ENCODE data around the gene FAM53A. TPM values are rescaled to one million over a fixed set of nuclear protein-coding genes. Genes with fewer than 3 reads are reported as not detected.

Gene FAM53A
- total and polyA plus RNA-seq, 2 experiments from 2014 or later, result 4.7 to 6.8 TPM

DNA sequence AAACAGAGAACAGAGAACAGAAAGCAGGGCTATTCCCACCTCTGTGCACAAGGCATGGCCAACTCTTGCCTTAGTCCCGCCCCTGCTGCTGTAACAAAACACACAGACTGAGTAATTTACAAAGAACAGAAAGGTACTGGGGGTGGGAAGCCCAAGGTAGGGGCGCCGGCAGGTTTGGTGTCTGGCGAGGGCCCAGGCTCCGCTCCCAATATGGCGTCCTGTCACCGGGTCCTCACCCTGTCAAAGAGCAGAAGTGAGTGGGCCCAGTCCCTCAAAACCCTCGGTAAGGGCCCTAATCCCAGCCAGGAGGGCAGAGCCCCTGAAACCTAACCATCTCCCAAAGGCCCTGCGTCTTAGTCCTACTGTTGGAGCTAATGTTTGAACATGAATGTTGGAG, 71.0 kb downstream of the FAM53A start:
- Histone ChIP-seq H3K4me1 (ENCODE audit: insufficient read depth) (no peaks in the 10 kb centered on the region), H3K4me3 (no peak overlapping the region), H3K9me2 (replicated peaks; ENCODE audit: insufficient read depth) (no peaks in the 10 kb centered on the region), H3K4me2 (no peak overlapping the region), H4K20me1 (ENCODE audit: insufficient read depth, poor library complexity, severe bottlenecking) (no peaks in the 10 kb centered on the region), H2AFZ (no peak overlapping the region), H3K27me3 (no peaks in the 10 kb centered on the region), H3K36me3 (replicated peaks; ENCODE audit: insufficient read depth, low read depth) (no peaks in the 10 kb centered on the region), H3K9me3 (ENCODE audit: low read depth) (no peaks in the 10 kb centered on the region), H3K79me2 (no peaks in the 10 kb centered on the region), H3K27ac (no peak overlapping the region)
- 78% methylated on average over 9 of the region's 9 CpGs for WGBS (ENCODE audit: low lambda C conversion rate, missing lambda C conversion rate)
- TF ChIP-seq, protein P1, sequence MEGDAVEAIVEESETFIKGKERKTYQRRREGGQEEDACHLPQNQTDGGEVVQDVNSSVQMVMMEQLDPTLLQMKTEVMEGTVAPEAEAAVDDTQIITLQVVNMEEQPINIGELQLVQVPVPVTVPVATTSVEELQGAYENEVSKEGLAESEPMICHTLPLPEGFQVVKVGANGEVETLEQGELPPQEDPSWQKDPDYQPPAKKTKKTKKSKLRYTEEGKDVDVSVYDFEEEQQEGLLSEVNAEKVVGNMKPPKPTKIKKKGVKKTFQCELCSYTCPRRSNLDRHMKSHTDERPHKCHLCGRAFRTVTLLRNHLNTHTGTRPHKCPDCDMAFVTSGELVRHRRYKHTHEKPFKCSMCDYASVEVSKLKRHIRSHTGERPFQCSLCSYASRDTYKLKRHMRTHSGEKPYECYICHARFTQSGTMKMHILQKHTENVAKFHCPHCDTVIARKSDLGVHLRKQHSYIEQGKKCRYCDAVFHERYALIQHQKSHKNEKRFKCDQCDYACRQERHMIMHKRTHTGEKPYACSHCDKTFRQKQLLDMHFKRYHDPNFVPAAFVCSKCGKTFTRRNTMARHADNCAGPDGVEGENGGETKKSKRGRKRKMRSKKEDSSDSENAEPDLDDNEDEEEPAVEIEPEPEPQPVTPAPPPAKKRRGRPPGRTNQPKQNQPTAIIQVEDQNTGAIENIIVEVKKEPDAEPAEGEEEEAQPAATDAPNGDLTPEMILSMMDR (IDR thresholded peaks at IDR 0.05; ENCODE audit: poor library complexity), result no peak
- no peak for TF ChIP-seq EZH2phosphoT487 (IDR thresholded peaks at IDR 0.05; ENCODE audit: low read depth, severe bottlenecking, unreplicated experiment)
- no peak for TF ChIP-seq EZH2 (IDR thresholded peaks at IDR 0.05; ENCODE audit: borderline replicate concordance)
- no peak for DNase-seq (ENCODE audit: low spot score)

DNA sequence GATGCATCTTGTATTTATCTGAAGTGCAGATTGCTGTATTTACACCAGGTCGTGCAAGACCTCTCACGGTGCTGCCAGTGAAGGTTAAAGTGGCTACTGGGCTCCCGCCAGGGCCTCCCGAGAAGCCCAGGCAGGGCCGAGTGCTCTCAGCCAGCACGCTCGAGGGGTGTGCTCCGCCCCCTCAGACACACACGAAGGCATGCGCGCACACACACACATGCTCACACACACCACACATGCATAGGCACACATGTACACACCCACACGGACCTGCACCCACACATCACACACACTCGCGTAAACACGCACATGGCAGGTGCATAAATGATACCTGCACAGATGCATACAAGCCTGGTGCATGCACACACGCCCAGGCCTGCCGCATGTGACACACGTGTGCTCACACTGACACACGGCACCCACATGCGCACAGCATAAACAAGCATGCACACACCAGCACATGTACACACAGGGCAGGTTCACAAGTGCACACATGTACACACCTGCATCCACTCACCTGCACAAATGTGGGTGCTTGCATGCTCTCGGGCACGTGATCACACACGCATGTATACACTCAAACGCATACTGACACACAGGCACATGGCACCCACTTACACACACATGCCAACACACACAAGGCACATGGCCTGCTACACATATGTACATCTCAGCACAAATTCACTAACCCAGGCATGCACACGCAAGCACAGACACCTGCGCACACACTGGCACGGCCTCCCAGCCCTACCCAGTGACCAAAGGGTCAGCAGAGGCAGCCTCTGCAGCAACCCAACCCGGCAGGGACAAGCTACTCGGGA, 71.6 kb downstream of the FAM53A start:
- no peak overlapping the region for H3K27ac ChIP-seq
- no peak overlapping the region for H2AFZ ChIP-seq
- no peak overlapping the region for H3K4me3 ChIP-seq
- WGBS (ENCODE audit: low lambda C conversion rate, missing lambda C conversion rate), result 90% methylated on average over 29 of the region's 29 CpGs
- no peak overlapping the region for H3K4me2 ChIP-seq
- no peaks in the 10 kb centered on the region for H3K36me3 ChIP-seq (replicated peaks; ENCODE audit: insufficient read depth, low read depth)
- no peak for DNase-seq (ENCODE audit: low spot score)
- H3K4me1 ChIP-seq (ENCODE audit: insufficient read depth), result no peaks in the 10 kb centered on the region
- H3K27me3 ChIP-seq, result no peaks in the 10 kb centered on the region
- H3K79me2 ChIP-seq, result no peaks in the 10 kb centered on the region
- TF ChIP-seq, protein P1 (IDR thresholded peaks at IDR 0.05; ENCODE audit: poor library complexity), result no peak
- no peak for TF ChIP-seq EZH2 (IDR thresholded peaks at IDR 0.05; ENCODE audit: borderline replicate concordance)
- no peak for TF ChIP-seq EZH2phosphoT487 (IDR thresholded peaks at IDR 0.05; ENCODE audit: low read depth, severe bottlenecking, unreplicated experiment)
- no peaks in the 10 kb centered on the region for H3K9me2 ChIP-seq (replicated peaks; ENCODE audit: insufficient read depth)
- no peaks in the 10 kb centered on the region for H3K9me3 ChIP-seq (ENCODE audit: low read depth)
- H4K20me1 ChIP-seq (ENCODE audit: insufficient read depth, poor library complexity, severe bottlenecking), result no peaks in the 10 kb centered on the region

DNA sequence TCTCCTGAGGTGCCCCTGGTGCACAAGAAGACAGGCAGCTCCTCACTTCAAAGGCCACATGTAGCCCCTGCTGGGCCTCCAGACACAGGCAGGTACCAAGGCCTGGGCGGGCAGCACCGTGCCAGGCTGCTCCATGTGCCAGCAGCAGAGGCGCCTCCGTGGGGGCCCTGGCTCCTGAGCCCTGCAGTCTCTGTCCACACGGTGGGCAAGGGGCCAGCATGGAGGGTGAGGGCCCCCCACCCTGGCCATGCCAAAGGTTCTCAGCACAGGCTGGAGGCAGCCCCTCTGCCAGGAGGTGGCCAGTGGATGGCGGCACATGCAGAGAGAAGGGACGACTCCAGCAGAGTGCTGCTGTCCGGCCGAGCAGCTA, 72.6 kb downstream of the FAM53A start:
- no peak for TF ChIP-seq EZH2phosphoT487 (IDR thresholded peaks at IDR 0.05; ENCODE audit: low read depth, severe bottlenecking, unreplicated experiment)
- Histone ChIP-seq H3K9me3 (ENCODE audit: low read depth) (no peaks in the 10 kb centered on the region), H4K20me1 (ENCODE audit: insufficient read depth, poor library complexity, severe bottlenecking) (no peaks in the 10 kb centered on the region), H3K9me2 (replicated peaks; ENCODE audit: insufficient read depth) (no peaks in the 10 kb centered on the region), H3K36me3 (replicated peaks; ENCODE audit: insufficient read depth, low read depth) (no peaks in the 10 kb centered on the region), H3K79me2 (no peaks in the 10 kb centered on the region), H3K4me3 (no peak overlapping the region), H3K4me1 (ENCODE audit: insufficient read depth) (no peaks in the 10 kb centered on the region), H3K4me2 (no peak overlapping the region), H2AFZ (no peak overlapping the region), H3K27ac (no peak overlapping the region), H3K27me3 (no peaks in the 10 kb centered on the region)
- 87% methylated on average over 9 of the region's 9 CpGs for WGBS (ENCODE audit: low lambda C conversion rate, missing lambda C conversion rate)
- DNase-seq (ENCODE audit: low spot score), result no peak

DNA sequence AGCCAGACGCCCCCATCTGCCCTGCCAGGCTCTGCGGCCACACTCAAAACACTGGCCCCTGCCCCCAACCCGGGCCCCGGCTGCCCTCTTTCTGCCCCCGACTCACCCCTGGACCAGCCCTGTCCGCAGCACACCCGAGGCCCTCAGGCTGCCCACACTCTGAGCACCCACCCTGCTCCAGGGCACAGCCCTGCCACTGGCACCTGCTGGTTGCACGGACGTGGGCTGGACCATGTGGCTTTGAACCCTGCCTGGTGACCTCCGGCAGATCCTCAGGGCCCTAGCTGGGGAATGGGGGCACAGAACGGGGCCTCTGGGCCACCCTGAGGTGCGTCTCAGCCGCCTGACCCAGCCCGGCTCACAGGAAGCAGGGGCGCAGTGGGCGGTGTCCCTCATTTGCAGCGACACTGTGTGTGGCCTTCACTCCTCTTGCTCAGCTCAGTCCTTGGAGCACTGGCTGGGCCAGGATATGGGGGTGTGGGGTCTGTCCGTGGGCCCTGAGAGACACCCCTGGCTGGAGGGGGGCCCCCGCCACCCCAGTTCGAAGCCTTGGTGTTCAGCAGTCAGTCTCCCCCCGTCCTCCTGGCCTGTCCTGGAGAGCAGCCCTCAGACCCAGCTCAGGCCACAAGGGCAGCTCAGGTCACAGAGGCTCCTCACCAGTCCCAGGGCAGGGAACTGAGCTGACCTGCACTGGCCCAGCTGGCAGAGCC, 73.2 kb downstream of the FAM53A start:
- WGBS (ENCODE audit: low lambda C conversion rate, missing lambda C conversion rate), result 90% methylated on average over 17 of the region's 21 CpGs

More for the DNA sequence above, 73.2 kb downstream of the FAM53A start:
- no peaks in the 10 kb centered on the region for H3K4me1 ChIP-seq (ENCODE audit: insufficient read depth)
- no peak overlapping the region for H3K4me2 ChIP-seq
- H3K4me3 ChIP-seq, result no peak overlapping the region
- no peaks in the 10 kb centered on the region for H3K36me3 ChIP-seq (replicated peaks; ENCODE audit: insufficient read depth, low read depth)
- TF ChIP-seq EZH2 (IDR thresholded peaks at IDR 0.05; ENCODE audit: borderline replicate concordance) (no peak), EZH2phosphoT487 (IDR thresholded peaks at IDR 0.05; ENCODE audit: low read depth, severe bottlenecking, unreplicated experiment) (no peak)
- TF ChIP-seq, protein P1 (IDR thresholded peaks at IDR 0.05; ENCODE audit: poor library complexity), result no peak
- no peak for DNase-seq (ENCODE audit: low spot score)
- no peak overlapping the region for H2AFZ ChIP-seq
- no peaks in the 10 kb centered on the region for H3K79me2 ChIP-seq
- H3K27me3 ChIP-seq, result no peaks in the 10 kb centered on the region
- no peaks in the 10 kb centered on the region for H3K9me3 ChIP-seq (ENCODE audit: low read depth)
- H3K27ac ChIP-seq, result no peak overlapping the region
- H4K20me1 ChIP-seq (ENCODE audit: insufficient read depth, poor library complexity, severe bottlenecking), result no peaks in the 10 kb centered on the region
- H3K9me2 ChIP-seq (replicated peaks; ENCODE audit: insufficient read depth), result no peaks in the 10 kb centered on the region
